Suprapubic skin (tissue), 4 donors: ENCODE results near the gene ACER3.

ENCODE experiments used
- EP300 ChIP-seq: sonication (generic); formaldehyde crosslinking; IDR thresholded peaks from one replicate; pipeline ENCODE4 v1.6.1; 2017; ENCODE audit warnings: antibody characterized with exemption
- POLR2A ChIP-seq, 2 donors: fragments of 450-650 bp; IDR thresholded peaks; one replicate each; pipeline ENCODE4 v1.6.1; 2017; ENCODE audit warnings: antibody characterized with exemption in 2 of 2, mild to moderate bottlenecking in 2 of 2, moderate library complexity in 2 of 2
- POLR2AphosphoS5 ChIP-seq, 3 donors: sonication (generic); formaldehyde crosslinking; IDR thresholded peaks; one replicate each; pipeline ENCODE4 v1.6.1; 2017; ENCODE audit warnings: antibody characterized with exemption in 3 of 3
- TF ChIP-seq, protein P1 (sequence below), 2 donors: fragments of 200-600 bp in 1 of 2; fragments of 450-650 bp in 1 of 2; sonication (generic) in 1 of 2; IDR thresholded peaks; one replicate each; pipeline ENCODE4 v1.5.1; 2016 to 2019; ENCODE audit warnings: antibody characterized with exemption in 2 of 2, mild to moderate bottlenecking in 1 of 2, moderate library complexity in 1 of 2

DNA sequence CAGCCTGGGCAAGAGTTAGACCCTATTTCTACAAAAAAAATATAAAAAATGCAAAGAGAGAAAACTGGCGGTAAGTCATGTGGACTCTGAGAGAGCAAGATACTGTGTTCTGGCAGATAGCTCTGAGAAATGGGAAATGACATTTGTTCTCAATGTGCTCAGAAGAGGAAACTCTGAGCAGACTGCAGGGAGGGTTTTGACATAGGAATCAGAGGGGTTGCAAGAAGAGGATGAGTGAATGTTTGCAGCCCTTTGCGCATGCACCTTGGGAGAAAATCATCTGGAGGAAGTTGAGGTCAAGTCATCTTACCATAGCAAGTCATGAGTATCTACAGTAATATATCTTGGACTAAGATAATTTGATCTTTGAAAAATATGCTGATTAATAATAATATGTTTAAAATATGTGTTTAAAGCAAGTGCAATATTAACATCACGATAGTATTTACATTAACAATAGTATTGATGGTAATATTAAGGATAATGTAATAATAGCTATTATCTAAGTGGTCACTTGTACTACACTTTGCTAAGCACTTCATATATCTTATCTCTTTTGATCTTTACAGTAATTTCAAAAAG is 2.6 kb downstream of the ACER3 start:
- TF ChIP-seq, protein P1, sequence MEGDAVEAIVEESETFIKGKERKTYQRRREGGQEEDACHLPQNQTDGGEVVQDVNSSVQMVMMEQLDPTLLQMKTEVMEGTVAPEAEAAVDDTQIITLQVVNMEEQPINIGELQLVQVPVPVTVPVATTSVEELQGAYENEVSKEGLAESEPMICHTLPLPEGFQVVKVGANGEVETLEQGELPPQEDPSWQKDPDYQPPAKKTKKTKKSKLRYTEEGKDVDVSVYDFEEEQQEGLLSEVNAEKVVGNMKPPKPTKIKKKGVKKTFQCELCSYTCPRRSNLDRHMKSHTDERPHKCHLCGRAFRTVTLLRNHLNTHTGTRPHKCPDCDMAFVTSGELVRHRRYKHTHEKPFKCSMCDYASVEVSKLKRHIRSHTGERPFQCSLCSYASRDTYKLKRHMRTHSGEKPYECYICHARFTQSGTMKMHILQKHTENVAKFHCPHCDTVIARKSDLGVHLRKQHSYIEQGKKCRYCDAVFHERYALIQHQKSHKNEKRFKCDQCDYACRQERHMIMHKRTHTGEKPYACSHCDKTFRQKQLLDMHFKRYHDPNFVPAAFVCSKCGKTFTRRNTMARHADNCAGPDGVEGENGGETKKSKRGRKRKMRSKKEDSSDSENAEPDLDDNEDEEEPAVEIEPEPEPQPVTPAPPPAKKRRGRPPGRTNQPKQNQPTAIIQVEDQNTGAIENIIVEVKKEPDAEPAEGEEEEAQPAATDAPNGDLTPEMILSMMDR (IDR thresholded peaks at IDR 0.05) = no peak
- TF ChIP-seq EP300 = no peak
- TF ChIP-seq POLR2AphosphoS5 (IDR thresholded peaks at IDR 0.05) = no peak
- no peak for TF ChIP-seq POLR2A (IDR thresholded peaks at IDR 0.05)
